Upper lobe of left lung (tissue), 4 donors: Measurements from ENCODE around the gene PIM3.

Experiments used
- CTCF ChIP-seq, 6 experiments: fragments of 450-650 bp in 4 of 6; fragments of 200-600 bp in 2 of 6; sonication (generic) in 2 of 6; IDR thresholded peaks; one replicate each; pipeline ENCODE4 v1.5.1; 2016 to 2019; ENCODE audit warnings: antibody characterized with exemption in 6 of 6
- EP300 ChIP-seq, 4 donors: sonication (generic); formaldehyde crosslinking; IDR thresholded peaks; one replicate each; pipeline ENCODE4 v1.5.1; 2017; ENCODE audit warnings: antibody characterized with exemption in 4 of 4, control low read depth in 2 of 4
- POLR2A ChIP-seq, 4 donors: fragments of 450-650 bp; IDR thresholded peaks; one replicate each; pipeline ENCODE4 v1.5.1; 2016 to 2017; ENCODE audit warnings: antibody characterized with exemption in 4 of 4, mild to moderate bottlenecking in 2 of 4

- TF ChIP-seq POLR2A (IDR thresholded peaks at IDR 0.05) (peak in 2 of 4 donors; percentile 5 to 29), EP300 (IDR thresholded peaks at IDR 0.05) (no peak), CTCF (IDR thresholded peaks at IDR 0.05) (no peak)
Measured at GRCh38 chr22:49951678-49951985, 8.9 kb upstream of the PIM3 start.
